Left hindlimb (tissue), 1 donor: Measurements from ENCODE around the gene NRL.

Experiments used
- DNase-seq: peaks from one replicate; pipeline ENCODE4 v3.0.0-alpha.2; 2018

The NRL gene

DNA sequence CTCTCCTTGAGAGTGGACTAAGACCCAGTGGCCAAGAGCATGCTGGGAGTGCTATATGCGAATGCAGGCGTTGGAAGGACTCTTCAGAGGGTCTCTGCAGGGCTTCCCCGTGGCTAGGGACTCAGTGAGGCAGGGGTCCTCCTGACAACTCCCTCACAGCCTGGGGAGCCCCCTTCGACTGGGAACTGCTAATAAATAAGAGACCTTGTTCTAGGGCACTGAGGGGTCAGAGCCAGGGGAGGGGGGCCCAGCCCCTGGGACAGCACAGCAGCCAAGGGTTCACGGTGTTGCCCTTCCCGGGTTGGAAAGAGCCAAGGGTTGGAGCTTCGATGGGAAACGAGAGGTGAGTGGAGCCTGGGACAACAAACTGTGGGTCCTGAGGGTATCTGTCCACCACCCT lies 49.3 kb downstream of the NRL start:
- DNase-seq = no peak

DNA sequence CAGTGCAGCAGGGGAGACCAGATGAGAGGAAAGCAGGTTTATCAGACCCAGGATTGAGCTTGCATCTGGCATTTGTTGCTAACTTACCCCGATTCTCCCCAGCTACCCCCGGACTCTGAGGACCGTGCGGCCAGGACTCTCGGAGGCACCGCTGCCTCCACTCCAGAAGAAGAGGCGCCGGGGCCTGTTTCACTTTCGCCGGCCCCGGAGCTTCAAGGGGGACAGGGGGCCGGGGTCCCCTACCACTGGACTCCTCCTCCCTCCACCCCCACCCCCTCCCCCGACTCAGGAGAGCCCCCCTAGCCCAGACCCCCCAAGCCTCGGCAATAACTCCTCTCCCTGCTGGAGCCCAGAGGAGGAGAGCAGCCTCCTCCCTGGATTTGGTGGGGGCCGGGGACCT lies 49.9 kb downstream of the NRL start:
- no peak for DNase-seq

DNA sequence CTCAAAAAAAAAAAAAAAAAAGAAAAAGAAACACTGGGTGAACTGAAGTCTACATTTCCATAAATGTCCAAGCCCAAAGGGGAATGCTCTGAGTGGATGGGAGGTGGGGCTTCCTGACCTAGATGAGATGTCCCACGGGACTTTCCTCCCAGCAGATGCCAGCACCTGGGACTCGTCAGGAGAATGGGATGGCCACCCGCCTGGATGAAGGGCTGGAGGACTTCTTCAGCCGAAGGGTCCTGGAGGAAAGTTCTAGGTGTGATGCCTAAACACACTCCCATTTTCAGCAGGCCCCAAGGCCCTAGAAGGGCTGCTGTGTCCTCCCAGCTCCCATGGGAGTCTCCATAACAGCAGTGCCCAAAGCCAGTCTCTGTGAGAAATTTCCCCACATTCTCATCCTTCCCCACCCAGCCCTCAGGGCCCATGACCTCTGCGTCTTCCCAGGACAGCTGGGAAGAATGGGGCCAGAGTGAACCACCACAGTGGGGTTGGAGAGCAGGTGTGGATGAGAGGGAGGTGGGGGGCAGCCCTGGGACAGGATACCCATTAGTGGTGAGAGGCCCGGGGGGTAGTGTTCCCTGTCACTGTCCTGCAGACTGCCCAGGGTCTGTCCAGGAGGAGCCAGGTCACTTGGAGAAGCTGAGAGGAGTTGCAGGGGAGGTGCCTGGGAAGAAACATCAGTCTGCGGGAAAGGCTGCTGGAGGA lies 50.5 kb downstream of the NRL start:
- no peak for DNase-seq

DNA sequence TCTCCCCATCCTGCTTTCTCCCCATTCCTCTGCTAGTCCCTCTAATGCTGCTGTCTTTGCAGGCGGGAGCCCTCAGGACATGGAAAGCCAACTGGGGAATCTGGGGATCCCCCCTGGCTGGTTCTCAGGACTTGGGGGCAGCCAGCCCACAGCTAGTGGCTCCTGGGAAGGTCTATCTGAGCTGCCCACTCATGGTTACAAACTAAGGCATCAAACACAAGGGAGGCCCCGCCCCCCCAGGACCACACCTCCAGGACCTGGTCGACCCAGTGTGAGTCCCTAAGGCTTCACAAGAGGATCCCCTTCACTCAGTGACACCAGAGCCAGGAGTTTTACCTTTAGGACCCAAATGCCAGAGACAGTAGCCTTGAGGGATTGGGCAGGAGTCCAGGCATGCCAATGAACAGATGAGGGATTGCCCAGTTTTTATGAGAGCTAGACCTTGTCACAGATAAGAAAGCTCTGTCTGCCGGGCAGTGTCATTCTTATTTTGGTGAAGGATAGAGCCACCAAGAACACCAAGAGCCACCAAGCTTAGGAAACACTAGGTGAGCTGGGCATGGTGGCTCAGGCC lies 51.4 kb downstream of the NRL start:
- no peak for DNase-seq

DNA sequence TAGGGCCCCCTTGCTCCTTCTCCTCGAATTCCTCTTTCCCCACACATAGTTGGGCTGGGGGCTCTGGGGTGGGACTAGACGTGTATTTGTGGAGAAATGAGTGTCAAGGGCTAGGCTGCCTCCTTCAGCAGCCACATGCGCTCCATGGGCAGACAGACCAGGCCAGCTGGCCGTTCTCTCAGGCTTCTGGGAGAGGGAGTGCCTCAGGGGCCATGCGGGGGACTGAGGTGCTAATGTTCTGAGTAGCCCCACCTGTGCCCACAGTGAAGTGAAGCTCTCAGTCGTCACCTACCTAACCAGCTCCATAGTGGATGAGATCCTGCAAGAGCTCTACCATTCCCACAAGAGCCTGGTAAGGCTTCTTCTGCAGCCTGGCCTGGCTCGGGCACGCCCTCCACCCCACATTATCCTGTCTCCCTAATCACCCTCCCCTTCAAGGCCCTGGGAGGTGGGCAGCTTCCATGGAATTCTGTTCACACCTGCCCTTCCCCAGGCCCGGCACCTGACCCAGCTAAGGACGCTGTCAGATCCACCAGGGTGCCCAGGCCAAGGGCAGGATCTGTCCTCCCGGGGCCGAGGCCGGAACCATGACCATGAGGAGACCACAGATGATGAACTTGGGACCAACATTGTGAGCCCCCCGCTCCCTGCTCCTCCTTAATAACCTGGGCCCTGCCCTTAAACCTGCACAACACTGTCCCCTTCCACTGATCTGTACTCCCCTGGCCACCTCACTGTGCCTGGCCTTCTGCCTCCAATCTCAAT lies 52.4 kb downstream of the NRL start:
- DNase-seq = no peak

DNA sequence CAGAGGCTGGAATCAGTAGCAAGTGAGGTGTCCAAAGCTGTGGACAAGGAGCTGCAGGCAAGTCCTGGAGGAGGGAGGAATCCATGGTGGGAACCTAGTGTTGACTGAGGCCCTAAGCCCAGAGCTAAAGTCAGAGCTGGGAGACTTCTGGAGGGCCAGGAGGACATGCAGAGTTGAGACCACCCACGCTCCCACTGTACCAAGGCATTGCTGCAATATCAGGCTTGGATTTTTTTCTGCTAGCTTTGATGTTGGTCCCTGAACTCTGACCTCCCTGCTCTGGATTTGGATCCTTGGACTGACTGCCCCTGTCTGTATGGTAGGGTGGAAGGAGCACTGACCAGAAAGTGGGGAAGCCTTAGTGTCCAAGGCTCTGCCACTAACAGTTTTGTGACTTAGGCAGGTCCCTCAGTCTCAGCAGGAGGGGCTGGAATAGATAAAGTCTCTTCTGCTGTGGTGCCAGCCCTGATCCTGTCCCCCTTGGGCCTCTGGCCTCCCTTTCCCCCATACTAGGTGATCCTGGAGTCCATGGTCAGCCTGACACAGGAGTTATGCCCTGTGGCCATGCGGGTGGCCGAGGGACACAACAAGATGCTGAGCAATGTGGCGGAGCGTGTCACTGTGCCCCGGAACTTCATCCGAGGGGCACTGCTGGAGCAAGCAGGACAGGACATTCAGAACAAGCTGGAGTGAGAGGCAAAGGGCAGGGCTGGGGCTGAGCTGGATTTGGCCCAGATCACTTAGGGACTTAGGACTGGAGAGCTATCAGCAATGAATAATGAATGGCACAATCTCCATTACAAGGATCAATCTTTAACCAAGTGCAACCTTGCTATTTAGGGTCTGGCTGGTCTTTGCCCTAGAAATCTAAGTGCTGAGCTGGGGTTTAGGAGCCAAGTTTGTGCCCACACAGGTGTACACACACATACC lies 53.5 kb downstream of the NRL start:
- DNase-seq = no peak

DNA sequence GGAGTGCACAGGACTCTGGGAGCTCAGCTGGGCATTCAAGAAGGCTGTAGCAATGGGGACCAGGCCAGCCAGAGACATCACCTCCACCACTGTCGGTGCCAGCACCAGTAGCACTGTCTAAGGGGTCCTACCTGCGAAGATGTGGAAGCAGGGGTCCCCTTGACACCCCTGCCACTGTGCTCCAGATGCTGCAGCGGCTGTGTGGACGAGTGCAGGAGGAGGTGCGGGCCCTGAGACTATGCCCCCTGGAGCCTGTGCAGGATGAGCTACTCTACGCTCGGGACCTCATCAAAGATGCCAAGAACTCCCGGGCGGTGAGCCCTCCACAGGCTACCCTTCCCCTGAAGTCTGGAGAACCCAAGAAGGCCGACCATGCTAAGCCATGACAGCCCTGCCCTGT lies 54.3 kb downstream of the NRL start:
- DNase-seq = no peak

DNA sequence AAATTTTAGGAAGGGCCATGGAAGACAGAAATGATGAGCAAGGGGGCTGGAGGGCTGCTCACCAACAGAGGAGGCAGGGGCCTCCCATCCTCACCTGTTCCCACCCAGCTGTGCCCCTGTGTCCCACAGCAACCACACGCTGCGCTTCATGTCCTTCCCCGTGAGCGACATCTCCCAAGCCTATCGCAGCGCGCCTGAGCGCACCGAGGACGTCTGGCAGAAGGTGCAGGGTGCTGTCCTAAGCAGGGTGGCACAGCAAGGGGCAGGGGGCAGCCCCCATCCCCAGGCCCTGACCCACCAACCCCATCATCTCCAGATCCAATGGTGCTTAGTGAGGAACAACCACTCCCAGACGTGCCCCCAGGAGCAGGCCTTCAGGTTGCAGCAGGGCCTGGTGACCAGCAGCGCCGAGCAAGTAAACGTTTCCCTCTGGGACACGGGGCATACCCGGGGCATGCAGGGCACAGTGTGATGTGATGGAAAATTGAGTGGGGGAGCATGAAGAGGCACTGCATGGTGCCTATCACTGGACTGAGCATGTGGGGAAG lies 54.8 kb downstream of the NRL start:
- no peak for DNase-seq

DNA sequence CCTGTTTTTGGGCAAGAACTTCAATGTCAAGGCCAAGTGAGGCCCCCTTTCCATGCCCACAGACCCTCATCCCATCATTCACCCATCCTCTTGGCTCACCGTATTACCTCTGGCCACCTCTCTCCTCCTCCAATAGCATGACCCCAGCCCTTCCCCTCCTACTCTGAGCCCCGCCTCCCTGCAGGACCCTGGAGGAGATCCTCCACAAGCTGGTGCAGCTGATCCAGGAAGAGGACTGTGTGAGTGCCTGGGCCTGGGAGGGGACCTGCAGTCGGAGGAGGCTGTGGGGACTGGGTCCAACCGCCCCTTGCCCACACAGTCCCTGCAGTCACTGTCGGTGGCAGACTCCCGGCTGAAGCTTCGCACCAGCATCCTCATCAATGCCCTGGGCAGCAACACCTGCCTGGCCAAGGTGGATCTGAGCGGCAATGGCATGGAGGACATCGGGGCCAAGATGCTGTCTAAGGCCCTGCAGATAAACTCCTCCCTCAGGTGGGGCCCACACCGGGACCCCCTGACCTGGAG lies 55.7 kb downstream of the NRL start:
- no peak for DNase-seq

DNA sequence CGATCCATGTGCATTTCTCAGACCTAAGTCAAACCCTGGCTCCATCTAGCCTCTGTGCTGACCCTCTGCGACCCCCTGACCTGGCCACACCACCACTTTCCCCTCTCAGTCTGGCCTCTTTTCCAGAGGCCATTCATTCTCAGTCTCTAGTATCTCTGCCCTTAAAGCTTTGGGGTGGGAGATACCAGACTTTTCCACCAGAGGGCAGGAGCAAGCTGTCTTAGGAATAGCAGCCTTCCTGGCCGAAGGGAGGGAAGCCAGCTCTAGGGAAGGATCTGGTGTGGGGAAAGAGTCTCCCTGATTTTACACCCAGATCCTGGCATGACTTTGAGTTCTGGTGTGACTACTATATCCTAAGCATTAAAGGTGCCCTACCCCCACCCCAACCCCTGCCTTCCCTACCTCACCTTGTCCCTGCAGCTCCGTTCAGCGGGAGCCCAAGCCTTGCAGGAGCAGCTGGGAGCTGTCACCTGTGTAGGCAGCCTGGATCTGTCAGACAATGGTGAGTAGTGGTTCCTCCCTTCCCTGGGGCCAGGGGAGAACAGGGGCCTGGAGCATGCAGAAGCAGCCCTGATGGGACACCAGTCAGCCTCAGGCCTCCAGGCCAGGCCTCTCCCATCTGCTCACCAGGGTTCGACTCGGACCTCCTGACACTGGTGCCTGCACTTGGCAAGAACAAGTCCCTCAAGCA lies 56.3 kb downstream of the NRL start:
- DNase-seq = peak; percentile 62

DNA sequence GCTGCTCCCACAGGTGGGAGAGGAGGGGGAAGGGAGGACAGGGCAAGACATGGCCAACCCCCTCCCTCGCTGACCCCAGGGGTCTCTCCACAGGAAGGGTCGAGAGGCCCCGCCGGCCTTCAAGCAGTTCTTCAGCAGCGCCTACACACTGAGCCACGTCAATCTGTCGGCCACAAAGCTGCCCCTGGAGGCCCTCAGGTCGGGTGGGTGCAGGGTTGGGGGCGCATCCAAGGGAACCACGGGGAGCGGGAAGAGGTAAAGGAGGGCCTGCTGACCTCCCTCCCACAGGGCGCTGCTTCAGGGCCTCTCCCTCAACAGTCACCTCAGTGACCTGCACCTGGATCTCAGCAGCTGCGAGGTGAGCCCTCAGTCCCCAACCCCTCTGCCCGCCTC lies 56.9 kb downstream of the NRL start:
- DNase-seq = no peak

DNA sequence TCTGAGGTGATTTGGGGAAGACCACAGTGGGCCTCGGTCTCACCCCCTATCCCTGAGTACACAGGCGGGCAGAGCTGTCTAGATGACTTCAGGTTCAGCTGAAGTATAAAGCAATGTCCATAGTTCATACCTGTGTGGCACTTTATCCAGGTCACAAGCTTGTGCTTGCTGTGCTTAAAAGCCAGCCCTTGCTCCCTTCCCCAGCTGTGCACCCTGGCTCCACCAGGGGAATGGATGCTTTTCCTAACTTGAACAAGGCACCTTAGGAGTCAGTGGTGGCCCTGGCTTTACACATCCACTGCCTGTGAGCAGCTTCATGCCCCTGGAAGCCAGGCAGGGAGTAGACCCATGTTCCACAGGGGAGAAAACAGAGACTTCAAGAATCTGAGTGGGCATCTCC lies 57.5 kb downstream of the NRL start:
- no peak for DNase-seq

DNA sequence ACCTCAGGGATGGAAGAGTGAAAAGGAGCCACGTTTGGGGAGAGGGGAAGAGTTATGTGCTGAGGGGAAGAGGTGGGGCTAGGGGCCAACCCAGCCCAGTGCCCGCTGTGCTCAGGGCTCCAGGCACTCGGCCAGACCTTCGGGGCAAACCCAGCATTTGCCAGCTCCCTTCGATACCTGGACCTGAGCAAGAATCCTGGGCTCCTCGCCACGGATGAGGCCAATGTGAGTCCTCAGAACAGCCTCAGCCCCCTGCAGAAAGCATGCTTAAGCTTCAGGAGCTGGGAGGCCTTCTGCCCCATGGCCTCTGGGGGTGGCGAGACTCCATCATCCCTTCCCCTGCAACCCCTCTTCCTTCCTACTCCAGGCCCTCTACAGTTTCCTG lies 58.0 kb downstream of the NRL start:
- no peak for DNase-seq

DNA sequence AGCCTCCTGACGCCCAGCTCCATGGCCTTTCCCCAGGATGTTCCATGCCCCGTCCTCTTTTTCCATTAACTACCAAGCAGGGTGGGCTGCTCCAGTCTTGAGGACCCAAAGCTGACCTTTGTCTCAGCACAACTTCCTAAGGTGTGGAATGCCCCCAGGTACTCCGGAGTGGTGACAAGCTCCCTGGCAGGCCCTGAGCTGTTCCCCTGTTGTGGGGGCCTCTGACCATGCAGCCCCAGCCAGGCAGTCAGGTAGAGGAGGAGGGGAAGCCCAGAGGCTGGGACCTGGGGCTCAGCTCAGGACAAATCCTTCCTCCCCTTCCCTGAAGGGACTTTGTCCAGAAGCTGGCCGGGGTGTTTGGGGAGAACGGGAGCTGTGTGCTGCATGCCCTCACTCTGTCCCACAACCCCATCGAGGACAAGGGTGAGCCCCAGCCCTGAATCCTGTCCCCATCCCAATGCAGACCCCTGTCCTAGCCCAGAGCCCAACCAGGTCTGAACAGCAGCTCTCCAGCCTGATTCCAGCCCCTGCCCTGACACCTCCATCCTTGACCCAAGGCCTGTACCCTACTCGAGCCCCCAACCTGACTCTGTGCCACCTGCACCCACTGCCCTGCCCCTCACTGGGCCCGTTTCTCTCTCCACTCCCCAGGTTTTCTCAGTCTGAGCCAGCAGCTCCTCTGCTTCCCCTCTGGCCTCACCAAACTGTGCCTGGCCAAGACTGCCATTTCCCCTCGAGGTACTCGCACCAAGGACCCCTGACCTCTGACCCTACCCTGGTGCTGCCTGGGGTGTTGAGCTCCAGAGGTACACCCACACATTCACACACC lies 58.6 kb downstream of the NRL start:
- no peak for DNase-seq

DNA sequence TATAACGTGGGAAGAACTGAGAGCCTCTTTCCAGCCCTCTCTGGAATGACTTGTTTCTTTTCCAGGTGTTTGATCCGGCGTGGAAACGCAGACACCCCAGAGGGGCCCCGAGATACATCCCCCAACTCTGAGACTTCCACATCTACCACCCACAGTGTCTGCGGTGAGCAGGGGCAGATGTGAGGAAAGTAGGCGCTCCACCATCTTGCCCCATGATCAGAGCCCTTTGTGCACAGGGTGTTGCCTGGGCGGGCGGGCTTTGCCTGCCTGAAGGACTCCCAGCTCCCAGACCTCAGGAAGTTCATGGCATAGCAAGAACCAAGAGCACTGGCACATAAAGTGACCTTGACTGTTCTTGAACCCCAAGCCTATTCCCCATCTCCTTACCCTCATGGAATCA lies 60.1 kb downstream of the NRL start:
- DNase-seq = no peak

DNA sequence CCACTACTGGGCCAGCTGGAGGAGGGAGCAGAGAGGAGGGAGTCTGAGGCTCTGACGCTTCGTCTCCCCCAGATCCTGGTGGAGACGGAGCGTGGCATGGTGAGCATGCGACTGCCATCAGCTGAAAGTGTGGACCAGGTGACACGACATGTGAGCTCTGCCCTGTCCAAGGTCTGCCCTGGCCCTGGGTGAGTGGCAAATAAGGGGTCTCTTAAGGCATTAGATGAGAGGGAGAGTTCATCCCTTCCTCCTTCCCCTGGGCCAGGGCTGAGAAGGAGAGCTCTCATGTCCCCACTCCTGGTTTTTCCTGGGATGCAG lies 60.5 kb downstream of the NRL start:
- DNase-seq = no peak

DNA sequence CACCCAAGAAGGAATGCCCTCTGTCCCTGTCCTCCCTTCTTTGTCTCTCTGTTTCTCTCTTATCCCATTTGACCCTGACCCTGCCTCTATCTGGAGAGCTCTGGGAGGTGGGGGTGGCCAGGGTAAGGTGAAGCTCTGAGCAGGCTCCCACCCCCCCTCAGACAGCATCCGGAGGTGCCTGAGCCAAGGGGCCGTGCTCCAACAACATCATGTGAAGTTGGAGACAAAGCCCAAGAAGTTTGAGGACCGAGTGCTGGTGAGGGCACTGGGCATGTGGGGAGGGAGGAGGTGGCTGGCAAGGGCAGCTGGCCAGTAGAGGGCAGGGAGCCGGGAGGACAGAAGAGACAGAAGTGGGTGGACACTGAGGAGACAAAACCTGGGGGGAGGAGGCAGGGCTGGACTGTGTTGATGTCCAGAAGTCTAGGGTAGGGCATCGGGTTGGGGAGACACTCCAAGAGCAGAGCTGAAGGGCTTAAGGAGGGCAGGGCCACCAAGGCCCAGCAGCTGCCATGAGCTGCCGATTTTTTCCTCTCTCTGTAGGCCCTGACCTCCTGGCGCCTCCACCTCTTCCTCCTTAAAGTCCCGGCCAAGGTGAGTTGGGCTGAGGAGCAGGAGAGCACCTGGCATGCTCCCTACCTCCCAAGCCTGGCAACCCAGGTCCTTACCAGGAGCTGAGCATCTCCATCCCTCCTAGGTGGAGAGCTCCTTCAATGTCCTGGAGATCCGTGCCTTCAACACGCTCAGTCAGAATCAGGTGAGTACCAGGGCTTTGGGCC lies 61.0 kb downstream of the NRL start:
- no peak for DNase-seq

DNA sequence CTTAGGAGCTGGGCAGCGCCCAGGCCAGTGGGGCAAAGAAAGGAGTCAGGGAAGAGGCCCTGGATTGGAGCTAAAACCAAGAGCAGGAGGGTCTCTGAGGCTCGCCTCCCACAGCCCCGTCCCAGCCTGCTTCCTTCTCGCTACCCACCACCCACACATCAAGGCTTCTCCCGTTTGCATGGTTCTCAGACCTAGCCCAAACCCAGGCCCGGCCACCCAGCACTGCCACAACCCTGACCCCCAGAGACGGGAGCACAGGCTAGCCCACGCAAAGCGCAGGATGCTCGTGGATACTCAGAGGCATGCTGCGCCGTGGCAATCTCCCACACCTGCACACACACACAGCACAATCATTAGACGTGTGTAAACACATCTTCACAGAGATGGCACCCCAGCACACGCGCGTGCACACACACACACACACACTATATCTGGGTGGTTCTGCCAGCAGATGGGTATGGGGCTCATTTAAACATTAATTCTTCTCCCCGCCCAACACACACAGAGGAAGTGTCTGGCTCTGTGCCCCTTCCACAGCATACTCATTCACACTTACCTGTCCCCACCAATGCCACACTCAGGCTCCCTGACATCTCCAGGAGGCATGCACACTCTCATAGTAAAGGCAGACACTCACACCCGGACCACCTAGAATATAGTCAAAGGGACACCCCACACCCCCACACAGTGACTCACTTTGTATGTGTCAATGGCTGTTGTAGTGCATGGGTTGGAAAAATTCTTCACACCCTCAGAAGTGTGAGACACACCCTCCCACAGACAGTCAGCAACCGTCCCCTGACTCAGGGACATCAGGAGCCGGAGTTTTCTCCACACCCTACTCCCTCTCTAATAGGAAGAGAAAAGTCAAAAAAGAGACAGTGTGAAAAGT lies 61.8 kb downstream of the NRL start:
- DNase-seq = no peak
